ENCODE measurements around the gene CYSRT1. TPM values are rescaled to one million over a fixed set of nuclear protein-coding genes. Genes with fewer than 3 reads are reported as not detected.

Gene CYSRT1
- total and polyA plus RNA-seq, 2 donors (not counting 3 experiments of a cell fraction or from before 2014, with no cell fraction given), result 0.44 to 1.1 TPM

GRCh38 chr9:137217276-137218211 is 7.4 kb upstream of the CYSRT1 start:
- BruUV-seq (replicated peaks), result no TSS peak
- dilution Hi-C loops (cut with MboI; ENCODE audit: extremely low pct_ligation_motif_present, low sequenced_read_pairs) (no loop called here), intact Hi-C loops (cut with micrococcal nuclease) (no loop called here)
- H3K79me2 ChIP-seq (ENCODE audit: control insufficient read depth, insufficient read depth, low read length), result no peaks in the 10 kb centered on the region
- CTCF ChIA-PET, result interaction anchor here (0.7 to 2.1 kb wide), 4 partner anchors 11 to 41 kb away, joined by 3 to 8 read pairs (median 4); partner anchors contain the start of genes ANAPC2 and SSNA1
- H3K4me3 ChIP-seq (replicated peaks in 1 of 3; ENCODE audit: insufficient read depth in 1 of 3, low read depth in 1 of 3, low read length in 3 of 3), result no peak overlapping the region
- peaks cover 0 to 4% of the 10 kb centered on the region in 2 experiments for H3K36me3 ChIP-seq (ENCODE audit: control insufficient read depth in 2 of 2, extremely low read depth in 1 of 2, insufficient read depth in 2 of 2, low read length in 2 of 2)
- H3K9me1 ChIP-seq (replicated peaks; ENCODE audit: control insufficient read depth, extremely low read depth, insufficient read depth, low read length), result no peaks in the 10 kb centered on the region
- FAIRE-seq, result no peak
- no peaks in the 10 kb centered on the region for H4K20me1 ChIP-seq (replicated peaks; ENCODE audit: control insufficient read depth, extremely low read depth, insufficient read depth, low read length)
- H3K4me1 ChIP-seq (ENCODE audit: control insufficient read depth, extremely low read depth, insufficient read depth, low read length), result peaks cover 7% of the 10 kb centered on the region
- no peak overlapping the region for H3K4me2 ChIP-seq (ENCODE audit: insufficient read depth, low read length)
- H3K9me3 ChIP-seq (replicated peaks; ENCODE audit: control insufficient read depth, insufficient read depth, low read length), result no peaks in the 10 kb centered on the region
- no peak overlapping the region for H3K27ac ChIP-seq (ENCODE audit: insufficient read depth, low read depth, low read length)
- TF ChIP-seq GATA2 (IDR thresholded peaks at IDR 0.05; ENCODE audit: insufficient read depth, insufficient read length, low read depth, low read length), result no peak
- TF ChIP-seq POLR2AphosphoS5 (IDR thresholded peaks at IDR 0.05; ENCODE audit: insufficient read depth, low read depth, low read length), result no peak
- TF ChIP-seq JUN (IDR thresholded peaks at IDR 0.05; ENCODE audit: borderline replicate concordance, insufficient read depth, insufficient read length, low read depth), result no peak
- no peak for TF ChIP-seq CTCF (IDR thresholded peaks at IDR 0.05; ENCODE audit: extremely low read depth in 1 of 2, insufficient read depth in 1 of 2, low read depth in 1 of 2, low read length in 2 of 2)
- TF ChIP-seq MYC (IDR thresholded peaks at IDR 0.05; ENCODE audit: low read depth, low read length), result no peak
- no peak for TF ChIP-seq FOS (IDR thresholded peaks at IDR 0.05; ENCODE audit: borderline replicate concordance, insufficient read depth, low read length)
- no peak for TF ChIP-seq EZH2 (IDR thresholded peaks at IDR 0.05; ENCODE audit: borderline replicate concordance, low read depth, low read length, severe bottlenecking)
- no peak for TF ChIP-seq MAX (IDR thresholded peaks at IDR 0.05; ENCODE audit: insufficient read depth, insufficient read length)
- no peak for TF ChIP-seq POLR2A (IDR thresholded peaks at IDR 0.05; ENCODE audit: low read depth, low read length)
- no peak for DNase-seq (ENCODE audit: low read depth, low spot score)
- no peak overlapping the region for H2AFZ ChIP-seq (ENCODE audit: low read depth, low read length)
- no peaks in the 10 kb centered on the region for H3K27me3 ChIP-seq (ENCODE audit: control insufficient read depth in 2 of 2, insufficient read depth in 2 of 2, low read length in 2 of 2)
- POLR2A ChIA-PET, result interaction anchor here (0.6 kb wide), 1 partner anchor 171 kb away, joined by 8 read pairs; no protein-coding TSS in a partner anchor
- no peak overlapping the region for H3K9ac ChIP-seq (replicated peaks; ENCODE audit: extremely low read depth, insufficient read depth, low read length)
